HG03066 (cell line): ENCODE measurements around the gene CD3G.
"Not testable (repeated sequence)": the region's sequence is repeated elsewhere in the genome, so short reads cannot be mapped to it uniquely, and the experiment has no call there.

Source experiments
- ATAC-seq: cut with Tn5 transposase; IDR thresholded peaks from one replicate; pipeline ENCODE4 v1.9.1; 2021; ENCODE audit warnings: low read depth; ENCODE audit not compliant: unreplicated experiment

CD3G gene

GRCh38 chr11:118343981-118344515 is at the start of gene CD3G:
CD3G (plus strand) TSS chr11:118344344; CDS start chr11:118344424, 80 bp downstream.
- ATAC-seq: no peak

- ATAC-seq: no peak
Observed at GRCh38 chr11:118295199-118295598, 48.9 kb upstream of the CD3G start.

- ATAC-seq: no peak
Observed at GRCh38 chr11:118295815-118296454, 48.2 kb upstream of the CD3G start.

GRCh38 chr11:118301600-118302195 is 42.4 kb upstream of the CD3G start:
- ATAC-seq: no peak

- ATAC-seq: no peak
Observed at GRCh38 chr11:118304227-118304567, 39.9 kb upstream of the CD3G start.

GRCh38 chr11:118304568-118305248 is 39.4 kb upstream of the CD3G start, which contains the start of gene CD3E:
CD3E (plus strand) TSS chr11:118304730; CDS start chr11:118304953, 223 bp downstream.
- no peak for ATAC-seq

- no peak for ATAC-seq
Observed at GRCh38 chr11:118305726-118306125, 38.4 kb upstream of the CD3G start.

- no peak for ATAC-seq
Observed at GRCh38 chr11:118306556-118306955, 37.6 kb upstream of the CD3G start.

GRCh38 chr11:118308995-118309528 is 35.1 kb upstream of the CD3G start:
- not testable (repeated sequence) for ATAC-seq

GRCh38 chr11:118310271-118310670 is 33.9 kb upstream of the CD3G start:
- no peak for ATAC-seq

- no peak for ATAC-seq
Observed at GRCh38 chr11:118310781-118311485, 33.2 kb upstream of the CD3G start.

GRCh38 chr11:118311518-118311917 is 32.6 kb upstream of the CD3G start:
- ATAC-seq: no peak

- ATAC-seq: no peak
Observed at GRCh38 chr11:118312328-118312727, 31.8 kb upstream of the CD3G start.

- ATAC-seq: no peak
Observed at GRCh38 chr11:118313242-118313641, 30.9 kb upstream of the CD3G start.

GRCh38 chr11:118314988-118315411 is 29.1 kb upstream of the CD3G start:
- no peak for ATAC-seq

- no peak for ATAC-seq
Observed at GRCh38 chr11:118318124-118318523, 26.0 kb upstream of the CD3G start.

- ATAC-seq: no peak
Observed at GRCh38 chr11:118318581-118319336, 25.4 kb upstream of the CD3G start.

GRCh38 chr11:118319337-118319707 is 24.8 kb upstream of the CD3G start:
- ATAC-seq: no peak

- no peak for ATAC-seq
Observed at GRCh38 chr11:118320515-118320914, 23.6 kb upstream of the CD3G start.
